K562 (cell line): ENCODE measurements around the gene PHLDB2. TPM values are rescaled to one million over a fixed set of nuclear protein-coding genes. Genes with fewer than 3 reads are reported as not detected.

Experiments used
- ATAC-seq: fragments of 200-7000 bp; cut with Tn5 transposase; 3 replicates; pipeline ENCODE4 v1.9.1; 2020; ENCODE audit warnings: moderate library complexity
- BruUV-seq: library from RNA; stranded (reverse); fragments of 400-500 nt; replicated peaks from 2 replicates; lab custom pipeline; 2021; lab: Mats Ljungman, UMichigan
- CTCF ChIA-PET: fragments of 300-600 bp; formaldehyde crosslinking; extraction: SDS; loops from one replicate; lab custom pipeline; 2021; ENCODE audit warnings: low intra/inter-chr PET ratio; lab: Yijun Ruan, JAX
- POLR2A ChIA-PET: fragments of 300-600, 350-650 bp; sonication (Branson Sonifier 250); formaldehyde crosslinking; extraction: SDS; loops from one replicate; lab custom pipeline; 2021; ENCODE audit warnings: antibody characterized with exemption, inconsistent platforms; lab: Yijun Ruan, JAX
- DNase-seq, 4 experiments: peaks; one replicate each; pipeline versions ENCODE4 v3.0.0 to v3.0.0-alpha.2; 2011 to 2018; ENCODE audit warnings: low spot score in 3 of 4, mixed read lengths in 3 of 4; ENCODE audit errors: extremely low read depth in 1 of 4
- FAIRE-seq: peaks from 2 replicates; lab custom pipeline; 2011; peaks lifted over from hg19 to GRCh38; lab: Jason Lieb, UNC
- H2AFZ ChIP-seq: 2 replicates; pipeline ENCODE4 v1.6.0; 2011; ENCODE audit warnings: low read depth, low read length, control low read depth, inconsistent platforms
- H3K27ac ChIP-seq: fragments of 200-600 bp; 3 replicates; pipeline ENCODE4 v1.8.0; 2011; ENCODE audit warnings: low read depth, mild to moderate bottlenecking, control low read depth, inconsistent platforms, low read length, moderate library complexity, mixed read lengths; ENCODE audit errors: extremely low read depth
- H3K27me3 ChIP-seq, 2 experiments: fragments of 300-600 bp in 1 of 2; 2 replicates in 1 of 2; 3 replicates in 1 of 2; pipeline versions ENCODE4 v1.6.0 to v1.8.0; 2011; ENCODE audit warnings: inconsistent platforms in 2 of 2, low read length in 2 of 2, mild to moderate bottlenecking in 1 of 2, mixed read lengths in 1 of 2, moderate library complexity in 1 of 2; ENCODE audit not compliant: control insufficient read depth in 2 of 2, insufficient read depth in 2 of 2
- H3K36me3 ChIP-seq: fragments of 300-600 bp; 3 replicates; pipeline ENCODE4 v1.8.0; 2011; ENCODE audit warnings: mild to moderate bottlenecking, low read length, inconsistent platforms; ENCODE audit not compliant: control insufficient read depth, insufficient read depth
- H3K4me1 ChIP-seq, 2 experiments: fragments of 200-600 bp in 1 of 2; replicated peaks in 1 of 2; 2 replicates in 1 of 2; 3 replicates in 1 of 2; pipeline versions ENCODE4 v1.5.1 to v1.8.0; 2011; ENCODE audit warnings: inconsistent platforms in 2 of 2, low read length in 2 of 2, mild to moderate bottlenecking in 1 of 2, mixed read lengths in 1 of 2, moderate library complexity in 1 of 2; ENCODE audit not compliant: control insufficient read depth in 2 of 2, insufficient read depth in 2 of 2
- H3K4me2 ChIP-seq: 2 replicates; pipeline ENCODE4 v1.6.1; 2011; ENCODE audit warnings: low read length, control low read depth, inconsistent platforms, mixed read lengths; ENCODE audit not compliant: insufficient read depth
- H3K4me3 ChIP-seq: fragments of 200-600 bp; sonication (generic), shearing (Covaris generic); 2 replicates; pipeline ENCODE4 v1.5.1; 2016; ENCODE audit warnings: control low read depth, inconsistent platforms
- H3K79me2 ChIP-seq: fragments of 200-600 bp; 3 replicates; pipeline ENCODE4 v1.8.0; 2011; ENCODE audit warnings: low read length, inconsistent platforms; ENCODE audit not compliant: control insufficient read depth, insufficient read depth
- H3K9ac ChIP-seq, 2 experiments: 2 replicates each; pipeline versions ENCODE4 v1.6.0 to v1.6.1; 2011; ENCODE audit warnings: low read depth in 2 of 2, low read length in 2 of 2, control low read depth in 1 of 2, inconsistent platforms in 1 of 2, mild to moderate bottlenecking in 1 of 2, mixed read lengths in 1 of 2; ENCODE audit not compliant: insufficient read depth in 1 of 2
- H3K9me1 ChIP-seq: one replicate; pipeline ENCODE4 v1.6.0; 2011; ENCODE audit warnings: inconsistent platforms, mild to moderate bottlenecking, low read length, moderate library complexity; ENCODE audit not compliant: control insufficient read depth, insufficient read depth
- H3K9me3 ChIP-seq: replicated peaks from 2 replicates; pipeline ENCODE4 v1.5.1; 2011; ENCODE audit warnings: low read depth, low read length, inconsistent platforms; ENCODE audit not compliant: control insufficient read depth, insufficient read depth
- H4K20me1 ChIP-seq: replicated peaks from 2 replicates; pipeline ENCODE4 v1.6.1; 2011; ENCODE audit warnings: low read length, inconsistent platforms, mixed read lengths; ENCODE audit not compliant: control insufficient read depth, insufficient read depth
- ATF1 ChIP-seq, 2 experiments: fragments of 450-650 bp in 1 of 2; IDR thresholded peaks; 2 replicates each; pipeline ENCODE4 v1.6.1; 2016; ENCODE audit warnings: missing compliant biosample characterization in 1 of 2, missing genetic modification characterization in 1 of 2
- EGR1 ChIP-seq: fragments of 450-650 bp; conservative IDR thresholded peaks from 2 replicates; pipeline ENCODE4 v1.6.1; 2017; ENCODE audit warnings: mild to moderate bottlenecking
- MAFG ChIP-seq: fragments of 450-650 bp; conservative IDR thresholded peaks from 2 replicates; pipeline ENCODE4 v1.6.1; 2016; ENCODE audit warnings: missing genetic modification characterization, missing compliant biosample characterization
- PHF20 ChIP-seq: fragments of 450-650 bp; IDR thresholded peaks from 2 replicates; pipeline ENCODE4 v1.6.1; 2018; ENCODE audit not compliant: partially characterized antibody
- WGBS: fragments of 100-300 bp; shearing (Covaris generic); methylation state at CpG from one replicate; pipeline ENCODE4 v1.1.6; 2016; ENCODE audit warnings: low coverage, mixed read lengths; ENCODE audit not compliant: insufficient coverage; ENCODE audit errors: missing lambda C conversion rate; 5-methylcytosine and 5-hydroxymethylcytosine counted together
- in situ Hi-C: fragments of 300-500 bp; cut with MboI; formaldehyde crosslinking; loops from 4 replicates; pipeline ENCODE4 v1.15.0; 2018; ENCODE audit warnings: inconsistent platforms, mixed read lengths
- intact Hi-C: fragments of 100-400 bp; cut with micrococcal nuclease; formaldehyde crosslinking; loops from 2 replicates; pipeline ENCODE4 v1.14.2; 2022
- polyA plus RNA-seq, 8 experiments: library from polyadenylated mRNA; depleted of rRNA in 4 of 8; stranded (reverse) in 5 of 8; unstranded in 3 of 8; fragments of >200 nt; fragmentation: Nextera tagmentation in 2 of 8; fragmentation: Illumina TruSeq in 1 of 8; extraction: Ambion mirVana in 2 of 8; extraction: Trizol in 1 of 8; gene quantifications; 2 replicates each; pipeline versions ENCODE4 v1.2.1 to v1.2.3, GENCODE V29; 2011 to 2014; ENCODE audit warnings: inconsistent platforms in 1 of 8, missing spikeins in 1 of 8
- total RNA-seq, 7 experiments: library from RNA; depleted of rRNA in 6 of 7; stranded (reverse); fragments of >200 nt in 6 of 7; fragmentation: Illumina TruSeq in 2 of 7; extraction: Trizol in 2 of 7; gene quantifications; 2 replicates each; pipeline versions ENCODE4 v1.2.1 to v1.2.3, GENCODE V29; 2011 to 2021; ENCODE audit warnings: low replicate concordance in 1 of 7
- TF ChIP-seq, protein P1 (sequence below): sonication (generic); IDR thresholded peaks from 2 replicates; pipeline ENCODE4 v1.6.1; 2016

Gene PHLDB2
- total and polyA plus RNA-seq, 9 of the 15 experiments (the other 6 are each of a cell fraction or from before 2014, with no cell fraction given), result 0.04 TPM; not detected in 8

GRCh38 chr3:112002096-112002971 lies 143.3 kb downstream of the PHLDB2 start:
- no peak overlapping the region for H3K9ac ChIP-seq
- intact Hi-C loops, result no loop called here
- H3K9me3 ChIP-seq, result no peaks in the 10 kb centered on the region
- ATAC-seq (no peak), FAIRE-seq (no peak), DNase-seq (peak in 3 of 4 experiments; percentile 6 to 16 (median 9))
- H3K4me2 ChIP-seq, result no peak overlapping the region
- WGBS, result 4% methylated on average over 4 of the region's 8 CpGs
- CTCF ChIA-PET, result no interaction called here
- no peak overlapping the region for H3K4me3 ChIP-seq
- H2AFZ ChIP-seq, result no peak overlapping the region
- no peaks in the 10 kb centered on the region for H3K9me1 ChIP-seq
- POLR2A ChIA-PET, result interaction anchor here (1.4 kb wide), 1 partner anchor 8 kb away, joined by 3 read pairs; no protein-coding TSS in a partner anchor
- peaks cover 0 to 14% of the 10 kb centered on the region in 2 experiments; a peak in 3 of 5 replicates for H3K27me3 ChIP-seq
- no peaks in the 10 kb centered on the region for H4K20me1 ChIP-seq
- H3K79me2 ChIP-seq, result no peaks in the 10 kb centered on the region
- no peaks in the 10 kb centered on the region; a peak in 1 of 5 replicates for H3K4me1 ChIP-seq
- no peaks in the 10 kb centered on the region for H3K36me3 ChIP-seq
- BruUV-seq, result no TSS peak
- in situ Hi-C loops, result no loop called here
- TF ChIP-seq EGR1 (peak; percentile 85), ATF1 (CRISPR knock-in tag; IDR thresholded peaks at IDR 0.05) (no peak), ATF1 (tag; IDR thresholded peaks at IDR 0.05) (no peak), MAFG (tag) (no peak), PHF20 (no peak)
- TF ChIP-seq, protein P1, sequence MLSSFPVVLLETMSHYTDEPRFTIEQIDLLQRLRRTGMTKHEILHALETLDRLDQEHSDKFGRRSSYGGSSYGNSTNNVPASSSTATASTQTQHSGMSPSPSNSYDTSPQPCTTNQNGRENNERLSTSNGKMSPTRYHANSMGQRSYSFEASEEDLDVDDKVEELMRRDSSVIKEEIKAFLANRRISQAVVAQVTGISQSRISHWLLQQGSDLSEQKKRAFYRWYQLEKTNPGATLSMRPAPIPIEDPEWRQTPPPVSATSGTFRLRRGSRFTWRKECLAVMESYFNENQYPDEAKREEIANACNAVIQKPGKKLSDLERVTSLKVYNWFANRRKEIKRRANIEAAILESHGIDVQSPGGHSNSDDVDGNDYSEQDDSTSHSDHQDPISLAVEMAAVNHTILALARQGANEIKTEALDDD, result peak; percentile 24; the same call in 1 of the 2 replicates
- TF ChIP-seq, all 486 proteins: peak for 2
- H3K27ac ChIP-seq, result no peak overlapping the region
